HG03521 (cell line): ENCODE data around the gene CCDC183.
"Not testable (repeated sequence)": the region's sequence is repeated elsewhere in the genome, so short reads cannot be mapped to it uniquely, and the experiment has no call there.

Experiments used
- ATAC-seq: cut with Tn5 transposase; IDR thresholded peaks from one replicate; pipeline ENCODE4 v1.9.1; 2021; ENCODE audit warnings: mild to moderate bottlenecking, moderate library complexity; ENCODE audit not compliant: unreplicated experiment

Gene CCDC183

GRCh38 chr9:136837146-136837855, 41.2 kb downstream of the CCDC183 start:
- no peak for ATAC-seq

- ATAC-seq = not testable (repeated sequence)
Measured at GRCh38 chr9:136837856-136838277, 41.7 kb downstream of the CCDC183 start.

GRCh38 chr9:136838314-136839228, 42.4 kb downstream of the CCDC183 start:
- no peak for ATAC-seq

- ATAC-seq = no peak
Measured at GRCh38 chr9:136839229-136840139, 43.3 kb downstream of the CCDC183 start.

- no peak for ATAC-seq
Measured at GRCh38 chr9:136840140-136840876, 44.2 kb downstream of the CCDC183 start.

- ATAC-seq = no peak
Measured at GRCh38 chr9:136840877-136841645, 44.9 kb downstream of the CCDC183 start.

- not testable (repeated sequence) for ATAC-seq
Measured at GRCh38 chr9:136841646-136842379, 45.7 kb downstream of the CCDC183 start.

GRCh38 chr9:136842380-136842948, 46.3 kb downstream of the CCDC183 start, which contains the start of gene AJM1:
TSS of gene AJM1 (plus strand) at chr9:136842478. CDS start at chr9:136844415, 1,937 bp downstream.
- ATAC-seq = peak; percentile 66

- ATAC-seq = not testable (repeated sequence)
Measured at GRCh38 chr9:136843159-136843800, 47.1 kb downstream of the CCDC183 start.

- not testable (repeated sequence) for ATAC-seq
Measured at GRCh38 chr9:136843801-136844740, 47.9 kb downstream of the CCDC183 start.

GRCh38 chr9:136844761-136845464, 48.8 kb downstream of the CCDC183 start:
- no peak for ATAC-seq

GRCh38 chr9:136845465-136846260, 49.5 kb downstream of the CCDC183 start:
- ATAC-seq = no peak

GRCh38 chr9:136846376-136847087, 50.4 kb downstream of the CCDC183 start:
- ATAC-seq = no peak

- ATAC-seq = no peak
Measured at GRCh38 chr9:136847088-136847825, 51.1 kb downstream of the CCDC183 start.
